ENCODE results near the gene SNF8.

SNF8 gene

DNA sequence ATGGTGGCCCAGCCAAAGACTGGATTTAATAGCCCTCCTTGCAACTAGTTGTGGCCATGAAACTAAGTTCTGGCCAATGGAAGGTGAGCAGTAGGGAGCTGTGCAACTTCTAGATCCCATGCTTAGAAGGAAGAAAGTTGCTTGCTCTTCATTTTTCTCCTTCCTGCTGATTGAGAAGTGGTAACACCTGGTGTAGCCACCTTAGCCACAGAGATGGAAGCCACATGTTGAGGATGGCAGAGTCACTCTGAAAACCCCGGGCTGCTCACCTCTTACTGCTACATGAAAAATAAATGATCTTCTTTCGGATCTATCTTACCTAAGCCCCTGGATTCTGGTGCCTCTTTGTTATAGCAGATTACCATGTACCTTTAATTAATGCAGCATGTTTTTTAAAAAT, 62.4 kb downstream of the SNF8 start:
- no peak for DNase-seq
